Hematopoietic multipotent progenitor cell treated with erythropoietin and hydrocortisone succinate and interleukin-3 and kit ligand, for 17 days (in vitro differentiated cells): ENCODE results near the gene CHRNA5.

Source experiments
- DNase-seq: peaks from one replicate; pipeline ENCODE4 v3.0.0-alpha.2; 2015; ENCODE audit warnings: low spot score

CHRNA5 gene

DNA sequence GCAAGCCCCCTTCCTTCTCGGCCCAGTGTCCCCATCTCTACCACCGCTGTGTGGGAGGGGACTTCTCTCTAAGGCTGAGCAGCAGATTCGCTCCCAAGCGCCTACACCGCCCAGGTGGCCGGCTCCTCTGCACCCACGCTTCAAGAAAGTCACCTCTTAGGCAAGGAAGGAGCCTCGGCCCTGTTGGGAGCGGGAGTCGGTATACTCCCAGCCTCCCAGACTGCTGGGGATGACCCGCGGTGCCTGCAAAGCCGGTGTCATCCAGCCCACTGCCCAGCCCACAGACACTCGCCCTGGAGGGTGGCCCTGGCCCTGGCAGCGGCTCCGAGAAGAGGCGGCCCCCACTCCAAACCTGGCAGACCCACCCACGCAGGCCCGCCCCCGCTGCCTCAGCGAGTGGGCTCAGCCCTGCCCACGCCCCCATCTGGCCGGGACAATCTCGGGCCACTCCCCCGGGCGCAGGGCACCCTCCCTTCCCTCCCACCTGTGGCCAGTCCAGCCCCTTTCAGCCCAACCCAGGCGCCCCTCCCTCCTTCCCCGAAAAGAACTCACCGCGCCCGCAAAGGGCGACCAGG lies 75.3 kb downstream of the CHRNA5 start:
- DNase-seq: no peak

DNA sequence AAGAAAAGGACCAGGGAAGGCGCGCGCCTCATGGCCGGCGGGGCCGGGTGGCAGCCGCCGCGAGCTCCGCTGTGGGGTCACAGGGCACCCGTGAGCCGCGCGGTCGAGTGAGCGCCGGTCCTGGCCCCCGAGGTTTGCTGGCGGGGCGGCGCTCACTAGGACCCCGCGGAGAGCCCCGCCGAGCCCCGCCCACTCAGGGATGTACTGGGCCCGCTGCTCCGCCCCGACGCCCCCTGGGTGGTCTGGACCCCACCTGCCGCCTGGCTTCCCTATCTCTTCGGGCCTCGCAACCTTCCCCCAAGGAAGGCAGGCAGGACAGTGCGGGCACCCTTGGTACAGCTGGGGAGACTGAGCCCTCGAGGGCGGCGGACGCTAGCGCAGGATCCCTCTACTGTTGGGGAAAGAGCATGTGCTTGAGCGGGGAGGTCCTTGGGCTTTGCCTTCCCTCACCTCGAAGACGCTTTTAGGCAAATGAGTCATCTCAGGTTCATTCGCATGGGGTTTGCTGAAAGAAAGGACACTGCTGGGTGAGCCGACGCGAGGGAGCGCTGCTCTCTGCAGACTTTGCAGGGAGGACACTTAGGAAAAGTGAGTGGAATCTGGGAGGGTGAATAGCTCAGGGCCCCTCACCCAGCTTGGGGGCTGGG lies 75.9 kb downstream of the CHRNA5 start, which contains the start of gene CHRNB4:
TSS of gene CHRNB4 (minus strand) at position 109 of the 647 bp plus-strand sequence. CDS start at position 32, 77 bp downstream.
- DNase-seq: no peak

DNA sequence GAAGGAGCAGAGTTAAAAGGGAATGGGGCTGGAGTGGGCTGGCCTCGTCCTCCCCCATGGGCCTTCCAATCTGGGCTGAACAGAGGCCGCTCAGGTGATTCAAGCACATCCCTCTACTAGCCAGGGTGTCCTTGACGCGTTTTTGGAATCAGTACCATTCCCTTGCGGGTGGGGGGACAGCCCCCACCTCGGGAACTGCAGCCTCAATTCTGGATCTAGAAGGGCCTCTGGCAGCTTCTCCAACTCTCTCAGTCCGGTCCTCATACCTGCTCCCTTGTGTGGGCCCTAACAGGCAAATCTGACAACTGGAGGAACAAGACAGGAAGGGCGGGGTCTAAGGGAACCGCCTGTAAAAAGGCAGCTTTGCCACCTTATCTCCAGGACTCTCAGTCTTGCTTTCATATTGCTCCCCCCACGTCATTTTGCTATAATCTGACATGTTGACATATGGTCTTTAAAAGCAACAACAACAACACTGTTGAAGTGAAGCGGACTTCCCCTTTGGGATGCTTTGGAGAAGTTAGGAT lies 76.5 kb downstream of the CHRNA5 start:
- no peak for DNase-seq

DNA sequence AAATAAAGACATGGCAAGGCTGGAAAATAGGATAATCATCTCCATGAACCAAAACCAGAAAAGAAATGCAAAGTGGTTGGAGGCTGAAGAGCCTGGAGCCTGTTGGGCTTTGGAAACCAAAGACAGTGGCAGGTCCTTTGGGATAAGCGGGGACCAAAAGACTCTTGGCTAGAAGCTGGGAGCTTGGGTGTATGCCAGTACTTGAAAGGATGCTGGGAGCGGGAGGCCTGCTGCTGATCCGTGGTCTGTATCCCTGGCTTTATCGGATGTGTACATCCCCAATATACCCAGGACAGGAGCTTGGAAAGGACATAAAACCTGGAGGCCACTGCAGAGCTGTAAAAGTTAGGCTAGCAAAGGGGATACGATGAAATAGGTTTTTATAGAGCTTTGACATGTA lies 77.0 kb downstream of the CHRNA5 start:
- no peak for DNase-seq
